ENCODE measurements around the gene HYAL4.
A peak's percentile ranks its signal among the peaks of the same experiment; 100 is the strongest.

HYAL4 gene

GRCh38 chr7:123844712-123845219, at the start of gene HYAL4:
Gene HYAL4, plus strand, starts transcription at chr7:123845169. Its CDS starts 23,105 bp downstream, at chr7:123868274.
- DNase-seq (ENCODE audit: low read depth), result no peak
- H3K4me3 ChIP-seq (ENCODE audit: control insufficient read depth, low read depth, low read length), result no peak within 1 kb of the TSS
- TF ChIP-seq, protein P1, sequence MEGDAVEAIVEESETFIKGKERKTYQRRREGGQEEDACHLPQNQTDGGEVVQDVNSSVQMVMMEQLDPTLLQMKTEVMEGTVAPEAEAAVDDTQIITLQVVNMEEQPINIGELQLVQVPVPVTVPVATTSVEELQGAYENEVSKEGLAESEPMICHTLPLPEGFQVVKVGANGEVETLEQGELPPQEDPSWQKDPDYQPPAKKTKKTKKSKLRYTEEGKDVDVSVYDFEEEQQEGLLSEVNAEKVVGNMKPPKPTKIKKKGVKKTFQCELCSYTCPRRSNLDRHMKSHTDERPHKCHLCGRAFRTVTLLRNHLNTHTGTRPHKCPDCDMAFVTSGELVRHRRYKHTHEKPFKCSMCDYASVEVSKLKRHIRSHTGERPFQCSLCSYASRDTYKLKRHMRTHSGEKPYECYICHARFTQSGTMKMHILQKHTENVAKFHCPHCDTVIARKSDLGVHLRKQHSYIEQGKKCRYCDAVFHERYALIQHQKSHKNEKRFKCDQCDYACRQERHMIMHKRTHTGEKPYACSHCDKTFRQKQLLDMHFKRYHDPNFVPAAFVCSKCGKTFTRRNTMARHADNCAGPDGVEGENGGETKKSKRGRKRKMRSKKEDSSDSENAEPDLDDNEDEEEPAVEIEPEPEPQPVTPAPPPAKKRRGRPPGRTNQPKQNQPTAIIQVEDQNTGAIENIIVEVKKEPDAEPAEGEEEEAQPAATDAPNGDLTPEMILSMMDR (conservative IDR thresholded peaks at IDR 0.05; ENCODE audit: control insufficient read depth, insufficient read depth, low read depth, low read length), result no peak

- no peak overlapping the region for H3K4me3 ChIP-seq (ENCODE audit: control insufficient read depth, low read depth, low read length)
- TF ChIP-seq, protein P1 (conservative IDR thresholded peaks at IDR 0.05; ENCODE audit: control insufficient read depth, insufficient read depth, low read depth, low read length), result no peak
- no peak for DNase-seq (ENCODE audit: low read depth)
These were observed 49.1 kb upstream of the HYAL4 start for GRCh38 chr7:123795917-123796316.

GRCh38 chr7:123796568-123796967, 48.4 kb upstream of the HYAL4 start:
- H3K4me3 ChIP-seq (ENCODE audit: control insufficient read depth, low read depth, low read length), result no peak overlapping the region
- no peak for DNase-seq (ENCODE audit: low read depth)
- TF ChIP-seq, protein P1 (conservative IDR thresholded peaks at IDR 0.05; ENCODE audit: control insufficient read depth, insufficient read depth, low read depth, low read length), result no peak

GRCh38 chr7:123797673-123798531, 47.1 kb upstream of the HYAL4 start:
- DNase-seq (ENCODE audit: low read depth), result peak; percentile 73
- TF ChIP-seq, protein P1 (conservative IDR thresholded peaks at IDR 0.05; ENCODE audit: control insufficient read depth, insufficient read depth, low read depth, low read length), result peak; percentile 53
- no peak overlapping the region for H3K4me3 ChIP-seq (ENCODE audit: control insufficient read depth, low read depth, low read length)

DNA sequence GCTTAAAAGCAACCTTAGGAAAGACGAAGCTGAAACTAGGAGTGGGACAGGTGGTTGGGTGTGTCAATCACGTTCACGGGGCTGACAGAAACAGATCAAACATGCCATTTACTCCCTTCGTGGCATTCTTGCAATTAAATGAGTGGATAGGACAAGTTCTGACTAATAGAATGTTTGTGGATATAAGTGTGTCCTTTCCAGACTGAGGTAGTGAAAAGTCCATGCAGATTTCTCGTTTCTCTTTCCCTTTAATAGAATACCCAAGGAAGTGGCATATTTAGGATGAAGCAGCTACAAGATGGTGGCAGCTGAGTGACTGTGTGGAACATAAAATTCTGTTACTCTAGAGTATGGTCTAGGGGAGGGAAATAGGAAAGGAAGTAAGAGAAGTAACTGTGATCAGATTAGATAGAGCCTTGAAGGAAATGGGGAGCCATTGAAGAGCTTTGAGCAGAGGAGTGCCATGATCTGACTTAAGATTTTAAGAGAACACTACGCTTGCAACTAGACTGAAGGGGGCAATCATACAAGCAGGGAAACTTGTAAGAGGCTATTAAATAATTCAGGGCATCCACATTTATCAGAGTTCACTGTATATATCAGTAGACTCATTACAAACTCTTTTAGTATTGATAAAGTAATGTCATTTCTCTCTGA, 46.3 kb upstream of the HYAL4 start:
- TF ChIP-seq, protein P1 (conservative IDR thresholded peaks at IDR 0.05; ENCODE audit: control insufficient read depth, insufficient read depth, low read depth, low read length), result no peak
- DNase-seq (ENCODE audit: low read depth), result no peak
- no peak overlapping the region for H3K4me3 ChIP-seq (ENCODE audit: control insufficient read depth, low read depth, low read length)

DNA sequence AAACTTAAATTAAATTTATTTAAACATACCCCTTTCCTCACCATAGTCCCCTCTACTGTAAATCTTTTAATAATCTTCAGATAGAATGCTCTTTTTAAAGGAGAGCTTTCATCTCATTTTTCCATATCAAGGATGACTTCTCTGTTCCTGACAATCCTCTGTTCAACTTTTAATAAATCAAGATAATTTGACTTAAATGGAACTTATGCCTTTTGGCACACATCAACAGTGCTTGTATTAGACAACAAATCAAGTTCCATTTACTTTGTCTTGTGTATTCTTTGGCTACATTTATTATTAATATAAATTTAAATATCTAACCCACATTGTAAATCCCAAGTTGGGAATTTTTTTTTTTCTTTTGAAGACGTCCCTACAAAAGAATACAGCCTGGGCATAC, 42.7 kb upstream of the HYAL4 start:
- no peak for DNase-seq (ENCODE audit: low read depth)
- no peak overlapping the region for H3K4me3 ChIP-seq (ENCODE audit: control insufficient read depth, low read depth, low read length)
- TF ChIP-seq, protein P1 (conservative IDR thresholded peaks at IDR 0.05; ENCODE audit: control insufficient read depth, insufficient read depth, low read depth, low read length), result no peak

Measured in fibroblast of mammary gland (primary cell).